Right lobe of liver (tissue), 6 donors: Measurements from ENCODE around the gene INTS1. TPM values are rescaled to one million over a fixed set of nuclear protein-coding genes. Genes with fewer than 3 reads are reported as not detected.

Experiments
- ATAC-seq, 4 donors: fragments of 200-7000 bp; cut with Tn5 transposase; one replicate each; pipeline ENCODE4 v1.9.1; 2020; ENCODE audit warnings: mild to moderate bottlenecking in 4 of 4, moderate library complexity in 4 of 4
- DNase-seq, 3 donors: peaks; one replicate each; pipeline ENCODE4 v3.0.0-alpha.2; 2020
- H3K27ac ChIP-seq, 3 donors: fragments of 200-600 bp; one replicate each; pipeline ENCODE4 v1.8.0; 2022
- H3K27me3 ChIP-seq, 2 donors: fragments of 200-600 bp; one replicate each; pipeline ENCODE4 v1.8.0; 2022
- H3K36me3 ChIP-seq, 4 donors: fragments of 200-600 bp; sonication (generic) in 1 of 4; one replicate each; pipeline versions ENCODE4 v1.5.1 to v1.8.0; 2017 to 2022; ENCODE audit warnings: control low read depth in 1 of 4
- H3K4me1 ChIP-seq, 4 donors: fragments of 200-600 bp; sonication (generic) in 1 of 4; one replicate each; pipeline versions ENCODE4 v1.5.1 to v1.8.0; 2017 to 2022; ENCODE audit warnings: control low read depth in 1 of 4
- H3K4me3 ChIP-seq, 3 donors: fragments of 200-600 bp; one replicate each; pipeline ENCODE4 v1.8.0; 2022
- H3K9me3 ChIP-seq, 4 donors: fragments of 200-600 bp; sonication (generic) in 1 of 4; one replicate each; pipeline versions ENCODE4 v1.5.1 to v1.8.0; 2017 to 2022; ENCODE audit warnings: control low read depth in 1 of 4
- POLR2A ChIP-seq: fragments of 450-650 bp; IDR thresholded peaks from one replicate; pipeline ENCODE4 v1.6.1; 2017; ENCODE audit warnings: antibody characterized with exemption, mild to moderate bottlenecking
- WGBS: methylation state at CpG from one replicate; pipeline ENCODE4 v1.1.6; 2018; ENCODE audit warnings: low coverage, low lambda C conversion rate; ENCODE audit not compliant: insufficient coverage; ENCODE audit errors: missing lambda C conversion rate; 5-methylcytosine and 5-hydroxymethylcytosine counted together
- intact Hi-C, 2 donors: fragments of 100-400 bp; cut with DNase I; formaldehyde crosslinking; loops; one replicate each; pipeline versions ENCODE4 v1.11.2 to v1.14.1; 2022
- total RNA-seq, 6 experiments: library from RNA; depleted of rRNA in 2 of 6; stranded (reverse); fragments of >200 nt in 2 of 6; fragmentation: NEBNext Ultra II Directional in 3 of 6; extraction: Animal tissue kit (Norgen Biotek cat#: 25700) in 3 of 6; gene quantifications; one replicate each; pipeline versions ENCODE4 v1.1.0 to v1.2.4, GENCODE V29; 2016 to 2023
- TF ChIP-seq, protein P1 (sequence below), 4 donors: fragments of 200-600 bp in 3 of 4; fragments of 450-650 bp in 1 of 4; IDR thresholded peaks; one replicate each; pipeline versions ENCODE4 v1.5.1 to v1.8.0; 2016 to 2022; ENCODE audit warnings: antibody characterized with exemption in 4 of 4, mild to moderate bottlenecking in 2 of 4
- donor health status: DM: no; HTN: yes; CAD: no.
- donor health status: DM: no; HTN: no; CAD: no.
- donor health status: DM: no; HTN: no; CAD: no.
- donor health status: DM: no; HTN: yes; CAD: no.
- donor health status: DM: no; HTN: yes; CAD: no.

Gene INTS1
- total RNA-seq, 6 experiments from 2014 or later = 30.1 to 49.6 (median 41.2) TPM

- H3K4me1 ChIP-seq = no peaks in the 10 kb centered on the region
- TF ChIP-seq POLR2A = no peak
- TF ChIP-seq, protein P1, sequence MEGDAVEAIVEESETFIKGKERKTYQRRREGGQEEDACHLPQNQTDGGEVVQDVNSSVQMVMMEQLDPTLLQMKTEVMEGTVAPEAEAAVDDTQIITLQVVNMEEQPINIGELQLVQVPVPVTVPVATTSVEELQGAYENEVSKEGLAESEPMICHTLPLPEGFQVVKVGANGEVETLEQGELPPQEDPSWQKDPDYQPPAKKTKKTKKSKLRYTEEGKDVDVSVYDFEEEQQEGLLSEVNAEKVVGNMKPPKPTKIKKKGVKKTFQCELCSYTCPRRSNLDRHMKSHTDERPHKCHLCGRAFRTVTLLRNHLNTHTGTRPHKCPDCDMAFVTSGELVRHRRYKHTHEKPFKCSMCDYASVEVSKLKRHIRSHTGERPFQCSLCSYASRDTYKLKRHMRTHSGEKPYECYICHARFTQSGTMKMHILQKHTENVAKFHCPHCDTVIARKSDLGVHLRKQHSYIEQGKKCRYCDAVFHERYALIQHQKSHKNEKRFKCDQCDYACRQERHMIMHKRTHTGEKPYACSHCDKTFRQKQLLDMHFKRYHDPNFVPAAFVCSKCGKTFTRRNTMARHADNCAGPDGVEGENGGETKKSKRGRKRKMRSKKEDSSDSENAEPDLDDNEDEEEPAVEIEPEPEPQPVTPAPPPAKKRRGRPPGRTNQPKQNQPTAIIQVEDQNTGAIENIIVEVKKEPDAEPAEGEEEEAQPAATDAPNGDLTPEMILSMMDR (IDR thresholded peaks at IDR 0.05) = no peak
- H3K4me3 ChIP-seq = no peak overlapping the region
- no peak overlapping the region for H3K27ac ChIP-seq
- intact Hi-C loops = no loop called here
- no peaks in the 10 kb centered on the region for H3K9me3 ChIP-seq
- peaks cover 0 to 52% (median 3%) of the 10 kb centered on the region in 4 donors for H3K36me3 ChIP-seq
- H3K27me3 ChIP-seq = no peaks in the 10 kb centered on the region
- WGBS = 98% methylated on average over 8 of the region's 20 CpGs
- ATAC-seq (no peak), DNase-seq (no peak)
Measured at GRCh38 chr7:1493129-1493528, 11.1 kb downstream of the INTS1 start.

- Histone ChIP-seq H3K4me3 (no peak overlapping the region), H3K36me3 (peaks cover 0 to 49% (median 3%) of the 10 kb centered on the region in 4 donors), H3K9me3 (no peaks in the 10 kb centered on the region), H3K27ac (no peak overlapping the region), H3K4me1 (no peaks in the 10 kb centered on the region), H3K27me3 (no peaks in the 10 kb centered on the region)
- DNase-seq (no peak), ATAC-seq (no peak)
- intact Hi-C loops = no loop called here
- WGBS = 78% methylated on average over 14 of the region's 33 CpGs
- no peak for TF ChIP-seq POLR2A
- TF ChIP-seq, protein P1 (IDR thresholded peaks at IDR 0.05) = no peak
Measured at GRCh38 chr7:1492640-1493039, 11.5 kb downstream of the INTS1 start.

DNA sequence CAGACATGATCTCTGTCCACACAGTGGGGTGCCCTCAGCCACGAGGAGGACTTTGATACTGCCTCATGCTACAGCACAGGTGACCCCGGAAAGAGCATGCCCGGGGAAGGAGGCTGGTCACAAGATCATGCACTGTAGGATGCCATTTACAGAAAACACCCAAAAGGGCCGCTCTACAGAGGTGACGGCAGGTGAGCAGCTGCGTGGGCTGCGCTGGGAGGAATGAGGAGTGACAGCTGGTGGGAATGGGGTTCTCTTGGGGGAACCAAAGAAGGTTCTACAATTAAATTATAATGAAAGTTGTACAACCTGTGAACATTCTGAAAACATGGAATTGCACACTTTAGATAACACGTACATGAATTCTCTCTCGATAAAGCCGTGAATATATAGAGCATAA lies 12.0 kb downstream of the INTS1 start:
- intact Hi-C loops = no loop called here
- H3K27me3 ChIP-seq = no peaks in the 10 kb centered on the region
- 100% methylated on average over 8 of the region's 10 CpGs for WGBS
- H3K4me1 ChIP-seq = no peaks in the 10 kb centered on the region
- no peak for DNase-seq
- H3K27ac ChIP-seq = no peak overlapping the region
- peaks cover 0 to 49% (median 3%) of the 10 kb centered on the region in 4 donors for H3K36me3 ChIP-seq
- no peak for TF ChIP-seq POLR2A
- TF ChIP-seq, protein P1 (IDR thresholded peaks at IDR 0.05) = no peak
- no peak overlapping the region for H3K4me3 ChIP-seq
- no peaks in the 10 kb centered on the region for H3K9me3 ChIP-seq
- ATAC-seq = no peak

DNA sequence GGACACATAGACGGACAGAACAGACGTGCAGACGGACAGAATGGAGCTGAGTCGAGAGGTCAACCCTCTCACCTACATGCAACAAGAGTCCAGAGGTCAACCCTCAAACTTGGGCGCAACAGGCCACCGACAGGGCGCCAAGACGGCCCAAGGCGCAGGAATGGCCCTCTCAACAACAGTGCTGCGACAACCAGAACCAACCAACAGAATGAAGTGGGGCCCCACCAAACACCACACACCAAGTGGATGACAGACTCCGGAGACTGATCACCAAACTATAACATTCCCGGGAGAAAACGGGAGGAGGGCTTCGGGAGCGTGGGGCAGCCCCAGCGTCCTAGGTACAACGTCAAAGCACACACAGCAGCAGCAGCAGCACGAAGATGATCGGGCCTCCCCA lies 13.4 kb downstream of the INTS1 start:
- Histone ChIP-seq H3K4me1 (no peaks in the 10 kb centered on the region), H3K27ac (no peak overlapping the region), H3K36me3 (peaks cover 0 to 48% (median 2%) of the 10 kb centered on the region in 4 donors), H3K9me3 (no peaks in the 10 kb centered on the region), H3K27me3 (no peaks in the 10 kb centered on the region), H3K4me3 (no peak overlapping the region)
- no peak for ATAC-seq
- no peak for TF ChIP-seq POLR2A
- TF ChIP-seq, protein P1 (IDR thresholded peaks at IDR 0.05) = no peak
- 89% methylated on average over 10 of the region's 19 CpGs for WGBS
- intact Hi-C loops = no loop called here
- DNase-seq = no peak

- no peak for TF ChIP-seq POLR2A
- TF ChIP-seq, protein P1 (IDR thresholded peaks at IDR 0.05) = no peak
- ATAC-seq (no peak), DNase-seq (no peak)
- no peaks in the 10 kb centered on the region for H3K4me1 ChIP-seq
- WGBS = 67% methylated on average over 3 of the region's 18 CpGs
- peaks cover 0 to 44% (median 3%) of the 10 kb centered on the region in 4 donors for H3K36me3 ChIP-seq
- no peaks in the 10 kb centered on the region for H3K9me3 ChIP-seq
- H3K27me3 ChIP-seq = no peaks in the 10 kb centered on the region
- intact Hi-C loops = no loop called here
- no peak overlapping the region for H3K27ac ChIP-seq
- no peak overlapping the region for H3K4me3 ChIP-seq
Measured at GRCh38 chr7:1489336-1489735, 14.9 kb downstream of the INTS1 start.
